ENCODE data around the gene CNTFR. TPM values are rescaled to one million over a fixed set of nuclear protein-coding genes. Genes with fewer than 3 reads are reported as not detected.
A peak's percentile ranks its signal among the peaks of the same experiment; 100 is the strongest.

CNTFR gene
- total RNA-seq, 1 experiment from 2014 or later = not detected

GRCh38 chr9:34522971-34523797 lies 66.3 kb downstream of the CNTFR start, which contains the start of gene ENHO:
ENHO (minus strand) TSS chr9:34522990; CDS start chr9:34521695, 1,295 bp downstream.
- CTCF ChIA-PET = no interaction called here

GRCh38 chr9:34522091-34522887 lies 67.2 kb downstream of the CNTFR start:
- intact Hi-C loops (cut with micrococcal nuclease; ENCODE audit: unreplicated experiment) = no loop called here
- Mint-ChIP-seq H3K36me3 (ENCODE audit: insufficient read depth, unreplicated experiment) (no peaks in the 10 kb centered on the region), H3K4me3 (ENCODE audit: low read depth, unreplicated experiment) (peak overlapping the region; percentile 45), H3K27me3 (ENCODE audit: unreplicated experiment) (peaks cover 82% of the 10 kb centered on the region), H3K4me1 (ENCODE audit: low read depth, unreplicated experiment) (peaks cover 9% of the 10 kb centered on the region), H3K9me3 (ENCODE audit: low read depth, unreplicated experiment) (no peaks in the 10 kb centered on the region), H3K27ac (ENCODE audit: unreplicated experiment) (no peak overlapping the region)
- no peak for TF ChIP-seq CTCF (IDR thresholded peaks at IDR 0.05; ENCODE audit: unreplicated experiment)
- BruUV-seq (replicated peaks) = no TSS peak
- no peak for DNase-seq
- CTCF ChIA-PET = interaction anchor here (0.6 kb wide), 1 partner anchor 502 kb away, joined by 4 read pairs; no protein-coding TSS in a partner anchor

More at GRCh38 chr9:34522971-34523797, 66.3 kb downstream of the CNTFR start, which contains the start of gene ENHO:
- Mint-ChIP-seq H3K4me3 (ENCODE audit: low read depth, unreplicated experiment) (peak within 1 kb of the TSS; percentile 45), H3K36me3 (ENCODE audit: insufficient read depth, unreplicated experiment) (no peaks in the 10 kb centered on the region), H3K27me3 (ENCODE audit: unreplicated experiment) (peaks cover 76% of the 10 kb centered on the region), H3K9me3 (ENCODE audit: low read depth, unreplicated experiment) (no peaks in the 10 kb centered on the region), H3K27ac (ENCODE audit: unreplicated experiment) (no peak within 1 kb of the TSS), H3K4me1 (ENCODE audit: low read depth, unreplicated experiment) (peaks cover 9% of the 10 kb centered on the region)
- BruUV-seq (replicated peaks) = no TSS peak
- TF ChIP-seq CTCF (IDR thresholded peaks at IDR 0.05; ENCODE audit: unreplicated experiment) = no peak
- intact Hi-C loops (cut with micrococcal nuclease; ENCODE audit: unreplicated experiment) = no loop called here
- DNase-seq = peak; percentile 87

GRCh38 chr9:34521406-34522045 lies 68.0 kb downstream of the CNTFR start:
- Mint-ChIP-seq H3K4me3 (ENCODE audit: low read depth, unreplicated experiment) (no peak overlapping the region), H3K9me3 (ENCODE audit: low read depth, unreplicated experiment) (no peaks in the 10 kb centered on the region), H3K27me3 (ENCODE audit: unreplicated experiment) (peaks cover 88% of the 10 kb centered on the region), H3K27ac (ENCODE audit: unreplicated experiment) (no peak overlapping the region), H3K4me1 (ENCODE audit: low read depth, unreplicated experiment) (peaks cover 9% of the 10 kb centered on the region), H3K36me3 (ENCODE audit: insufficient read depth, unreplicated experiment) (no peaks in the 10 kb centered on the region)
- intact Hi-C loops (cut with micrococcal nuclease; ENCODE audit: unreplicated experiment) = no loop called here
- no peak for TF ChIP-seq CTCF (IDR thresholded peaks at IDR 0.05; ENCODE audit: unreplicated experiment)
- DNase-seq = no peak
- no TSS peak for BruUV-seq (replicated peaks)
- CTCF ChIA-PET = interaction anchor here (0.6 kb wide), 1 partner anchor 502 kb away, joined by 4 read pairs; no protein-coding TSS in a partner anchor

Data from Calu3 (cell line).